Measurements from ENCODE around the gene TSEN54. TPM values are rescaled to one million over a fixed set of nuclear protein-coding genes. Genes with fewer than 3 reads are reported as not detected.
A peak's percentile ranks its signal among the peaks of the same experiment; 100 is the strongest.

The TSEN54 gene
- total and polyA plus RNA-seq, 2 donors from 2014 or later = 25.8 to 33.8 TPM

DNA sequence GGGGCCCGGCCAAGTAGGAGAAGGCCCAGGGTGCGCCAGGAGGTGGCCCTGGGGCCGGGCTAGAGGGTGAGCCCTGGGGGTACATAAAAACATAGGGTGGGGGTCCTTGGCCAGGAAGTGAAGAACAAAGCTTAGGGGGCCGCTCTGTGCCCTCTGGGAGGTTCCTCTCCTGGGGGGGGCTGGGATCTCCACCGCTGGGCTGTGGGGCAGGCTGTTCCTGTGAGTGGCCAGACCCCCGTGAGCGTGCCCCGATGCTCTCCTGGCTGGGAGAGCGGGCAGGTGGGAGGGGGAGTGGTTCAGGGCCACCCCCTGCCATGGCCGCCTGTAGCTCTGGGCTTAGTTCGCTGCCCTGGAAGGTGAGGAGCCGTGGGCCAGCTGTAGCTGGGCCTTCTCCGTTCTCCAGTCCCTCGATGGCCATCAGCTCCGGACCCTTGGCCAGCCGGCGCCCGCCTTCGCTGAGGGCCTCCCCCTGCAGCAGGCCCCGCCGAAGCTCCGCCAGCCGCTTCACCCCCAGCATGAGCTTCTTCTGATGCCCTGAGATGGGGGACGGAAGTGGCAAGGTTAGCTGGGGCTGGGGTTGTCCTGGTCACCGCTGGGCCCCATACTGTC, 13.5 kb upstream of the TSEN54 start:
- H3K27ac ChIP-seq (ENCODE audit: low read depth in 2 of 2, low read length in 2 of 2) = peak overlapping the region; percentile 28 to 74
- FAIRE-seq (no peak), DNase-seq (no peak)
- H3K4me1 ChIP-seq (ENCODE audit: control insufficient read depth in 2 of 3, insufficient read depth in 2 of 3, low read depth in 1 of 3, low read length in 3 of 3) = peaks cover 0 to 33% (median 5%) of the 10 kb centered on the region in 3 donors
- TF ChIP-seq, protein P1, sequence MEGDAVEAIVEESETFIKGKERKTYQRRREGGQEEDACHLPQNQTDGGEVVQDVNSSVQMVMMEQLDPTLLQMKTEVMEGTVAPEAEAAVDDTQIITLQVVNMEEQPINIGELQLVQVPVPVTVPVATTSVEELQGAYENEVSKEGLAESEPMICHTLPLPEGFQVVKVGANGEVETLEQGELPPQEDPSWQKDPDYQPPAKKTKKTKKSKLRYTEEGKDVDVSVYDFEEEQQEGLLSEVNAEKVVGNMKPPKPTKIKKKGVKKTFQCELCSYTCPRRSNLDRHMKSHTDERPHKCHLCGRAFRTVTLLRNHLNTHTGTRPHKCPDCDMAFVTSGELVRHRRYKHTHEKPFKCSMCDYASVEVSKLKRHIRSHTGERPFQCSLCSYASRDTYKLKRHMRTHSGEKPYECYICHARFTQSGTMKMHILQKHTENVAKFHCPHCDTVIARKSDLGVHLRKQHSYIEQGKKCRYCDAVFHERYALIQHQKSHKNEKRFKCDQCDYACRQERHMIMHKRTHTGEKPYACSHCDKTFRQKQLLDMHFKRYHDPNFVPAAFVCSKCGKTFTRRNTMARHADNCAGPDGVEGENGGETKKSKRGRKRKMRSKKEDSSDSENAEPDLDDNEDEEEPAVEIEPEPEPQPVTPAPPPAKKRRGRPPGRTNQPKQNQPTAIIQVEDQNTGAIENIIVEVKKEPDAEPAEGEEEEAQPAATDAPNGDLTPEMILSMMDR (IDR thresholded peaks at IDR 0.05; ENCODE audit: borderline replicate concordance, extremely low read depth, insufficient read depth) = no peak
- no peak overlapping the region for H3K4me3 ChIP-seq (ENCODE audit: low read length in 3 of 3)
- intact Hi-C loops (cut with DNase I) = loop anchor here (10.0 kb wide), 1 partner anchor 78 kb away; no protein-coding TSS in a partner anchor
- peaks cover 0 to 52% (median 7%) of the 10 kb centered on the region in 3 donors for H3K36me3 ChIP-seq (ENCODE audit: control insufficient read depth in 2 of 3, insufficient read depth in 3 of 3, low read length in 3 of 3)
- H3K9me3 ChIP-seq (ENCODE audit: control insufficient read depth in 2 of 3, insufficient read depth in 1 of 3, low read length in 3 of 3) = no peaks in the 10 kb centered on the region
- H3K9ac ChIP-seq (ENCODE audit: low read length in 3 of 3) = no peak overlapping the region
- H3K27me3 ChIP-seq (ENCODE audit: control insufficient read depth, insufficient read depth, low read length) = no peaks in the 10 kb centered on the region

DNA sequence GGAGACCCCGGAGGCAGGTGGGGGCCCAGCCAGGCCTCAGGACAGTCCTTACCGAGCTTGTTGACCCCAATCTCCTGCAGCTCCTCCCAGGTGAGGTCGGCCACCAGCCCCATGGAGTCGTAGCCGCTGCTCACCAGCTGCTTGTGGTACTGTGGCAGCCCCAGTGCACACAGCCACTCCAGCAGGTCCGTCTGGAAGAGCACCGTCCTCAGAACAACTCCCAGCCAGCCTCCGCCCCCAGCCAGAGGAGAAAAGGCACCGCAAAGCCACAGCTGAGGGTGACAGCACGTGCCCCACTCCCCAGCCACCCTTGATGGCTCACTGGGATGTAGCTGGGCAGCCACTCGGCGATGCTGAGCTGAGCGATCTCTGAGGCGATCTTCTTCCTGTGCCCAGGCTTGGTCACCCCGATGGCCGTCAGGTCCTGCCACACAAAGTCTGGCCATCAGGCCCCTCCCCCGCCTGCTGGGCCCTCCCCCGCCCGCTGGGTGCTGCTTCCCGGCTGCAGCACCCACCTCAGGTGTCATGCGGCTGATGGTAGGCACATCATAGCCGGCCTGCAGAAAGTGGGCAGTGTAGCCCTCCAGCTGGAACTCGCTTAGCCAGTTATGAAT, 12.9 kb upstream of the TSEN54 start:
- intact Hi-C loops (cut with DNase I) = loop anchor here (10.0 kb wide), 1 partner anchor 79 kb away; no protein-coding TSS in a partner anchor
- no peak overlapping the region for H3K9ac ChIP-seq (ENCODE audit: low read length in 3 of 3)
- TF ChIP-seq, protein P1 (IDR thresholded peaks at IDR 0.05; ENCODE audit: borderline replicate concordance, extremely low read depth, insufficient read depth) = no peak
- peaks cover 0 to 46% (median 5%) of the 10 kb centered on the region in 3 donors for H3K36me3 ChIP-seq (ENCODE audit: control insufficient read depth in 2 of 3, insufficient read depth in 3 of 3, low read length in 3 of 3)
- no peaks in the 10 kb centered on the region for H3K27me3 ChIP-seq (ENCODE audit: control insufficient read depth, insufficient read depth, low read length)
- peak overlapping the region in 1 of 2 donors; percentile 32 for H3K27ac ChIP-seq (ENCODE audit: low read depth in 2 of 2, low read length in 2 of 2)
- peaks cover 0 to 33% (median 5%) of the 10 kb centered on the region in 3 donors for H3K4me1 ChIP-seq (ENCODE audit: control insufficient read depth in 2 of 3, insufficient read depth in 2 of 3, low read depth in 1 of 3, low read length in 3 of 3)
- no peak overlapping the region for H3K4me3 ChIP-seq (ENCODE audit: low read length in 3 of 3)
- H3K9me3 ChIP-seq (ENCODE audit: control insufficient read depth in 2 of 3, insufficient read depth in 1 of 3, low read length in 3 of 3) = no peaks in the 10 kb centered on the region
- no peak for DNase-seq
- FAIRE-seq = no peak

DNA sequence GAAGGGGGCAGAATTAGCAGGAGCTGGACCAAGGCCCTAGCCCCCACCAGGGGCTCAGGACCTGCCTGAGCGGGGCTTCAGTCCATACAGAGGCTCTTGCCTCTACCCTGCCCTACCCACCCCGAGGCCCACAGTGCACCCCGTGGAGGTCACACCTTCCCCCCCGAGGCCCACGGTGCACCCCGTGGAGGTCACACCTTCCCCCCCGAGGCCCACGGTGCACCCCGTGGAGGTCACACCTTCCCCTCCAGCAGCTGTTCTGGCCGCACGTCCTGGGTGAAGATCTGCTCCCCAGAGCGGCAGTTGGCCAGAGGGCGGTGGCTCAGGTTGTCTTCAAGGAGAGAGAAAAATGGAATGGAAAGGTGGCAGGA, 12.4 kb upstream of the TSEN54 start:
- intact Hi-C loops (cut with DNase I) = loop anchor here (10.0 kb wide), 1 partner anchor 79 kb away; no protein-coding TSS in a partner anchor
- Histone ChIP-seq H3K4me1 (ENCODE audit: control insufficient read depth in 2 of 3, insufficient read depth in 2 of 3, low read depth in 1 of 3, low read length in 3 of 3) (peaks cover 0 to 34% (median 9%) of the 10 kb centered on the region in 3 donors), H3K9me3 (ENCODE audit: control insufficient read depth in 2 of 3, insufficient read depth in 1 of 3, low read length in 3 of 3) (no peaks in the 10 kb centered on the region), H3K4me3 (ENCODE audit: low read length in 3 of 3) (no peak overlapping the region), H3K27ac (ENCODE audit: low read depth in 2 of 2, low read length in 2 of 2) (peak overlapping the region in 1 of 2 donors; percentile 32), H3K27me3 (ENCODE audit: control insufficient read depth, insufficient read depth, low read length) (no peaks in the 10 kb centered on the region), H3K9ac (ENCODE audit: low read length in 3 of 3) (no peak overlapping the region), H3K36me3 (ENCODE audit: control insufficient read depth in 2 of 3, insufficient read depth in 3 of 3, low read length in 3 of 3) (peaks cover 0 to 46% (median 5%) of the 10 kb centered on the region in 3 donors)
- no peak for FAIRE-seq
- TF ChIP-seq, protein P1 (IDR thresholded peaks at IDR 0.05; ENCODE audit: borderline replicate concordance, extremely low read depth, insufficient read depth) = no peak
- DNase-seq = no peak
